ENCODE measurements around the gene WDR38.

GRCh38 chr9:124810663-124811355 lies 42.5 kb upstream of the WDR38 start:
- TF ChIP-seq CTCF (conservative IDR thresholded peaks at IDR 0.05) (no peak), ZFX (IDR thresholded peaks at IDR 0.05) (no peak)

All from C4-2B (cell line).